ENCODE measurements around the gene GMIP. TPM values are rescaled to one million over a fixed set of nuclear protein-coding genes. Genes with fewer than 3 reads are reported as not detected.
"Not testable (repeated sequence)": the region's sequence is repeated elsewhere in the genome, so short reads cannot be mapped to it uniquely, and the experiment has no call there.

Gene GMIP, protein sequence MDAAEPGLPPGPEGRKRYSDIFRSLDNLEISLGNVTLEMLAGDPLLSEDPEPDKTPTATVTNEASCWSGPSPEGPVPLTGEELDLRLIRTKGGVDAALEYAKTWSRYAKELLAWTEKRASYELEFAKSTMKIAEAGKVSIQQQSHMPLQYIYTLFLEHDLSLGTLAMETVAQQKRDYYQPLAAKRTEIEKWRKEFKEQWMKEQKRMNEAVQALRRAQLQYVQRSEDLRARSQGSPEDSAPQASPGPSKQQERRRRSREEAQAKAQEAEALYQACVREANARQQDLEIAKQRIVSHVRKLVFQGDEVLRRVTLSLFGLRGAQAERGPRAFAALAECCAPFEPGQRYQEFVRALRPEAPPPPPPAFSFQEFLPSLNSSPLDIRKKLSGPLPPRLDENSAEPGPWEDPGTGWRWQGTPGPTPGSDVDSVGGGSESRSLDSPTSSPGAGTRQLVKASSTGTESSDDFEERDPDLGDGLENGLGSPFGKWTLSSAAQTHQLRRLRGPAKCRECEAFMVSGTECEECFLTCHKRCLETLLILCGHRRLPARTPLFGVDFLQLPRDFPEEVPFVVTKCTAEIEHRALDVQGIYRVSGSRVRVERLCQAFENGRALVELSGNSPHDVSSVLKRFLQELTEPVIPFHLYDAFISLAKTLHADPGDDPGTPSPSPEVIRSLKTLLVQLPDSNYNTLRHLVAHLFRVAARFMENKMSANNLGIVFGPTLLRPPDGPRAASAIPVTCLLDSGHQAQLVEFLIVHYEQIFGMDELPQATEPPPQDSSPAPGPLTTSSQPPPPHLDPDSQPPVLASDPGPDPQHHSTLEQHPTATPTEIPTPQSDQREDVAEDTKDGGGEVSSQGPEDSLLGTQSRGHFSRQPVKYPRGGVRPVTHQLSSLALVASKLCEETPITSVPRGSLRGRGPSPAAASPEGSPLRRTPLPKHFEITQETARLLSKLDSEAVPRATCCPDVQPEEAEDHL
- total RNA-seq: 3.7 TPM

- Histone ChIP-seq H3K4me3 (ENCODE audit: low read length in 3 of 3) (peak within 1 kb of the TSS; percentile 70 to 71 (median 70)), H3K9me3 (ENCODE audit: control insufficient read depth in 3 of 3, low read length in 3 of 3) (no peaks in the 10 kb centered on the region), H3K9ac (ENCODE audit: low read depth in 1 of 3, low read length in 3 of 3) (peak within 1 kb of the TSS; percentile 70 to 73 (median 70)), H3K36me3 (ENCODE audit: control insufficient read depth in 3 of 3, insufficient read depth in 3 of 3, low read length in 3 of 3) (peaks cover 27 to 29% (median 28%) of the 10 kb centered on the region in 3 donors), H3K4me1 (ENCODE audit: control insufficient read depth in 3 of 3, insufficient read depth in 3 of 3, low read length in 3 of 3) (peaks cover 7 to 11% (median 7%) of the 10 kb centered on the region in 3 donors), H3K27ac (ENCODE audit: low read depth, low read length) (no peak within 1 kb of the TSS), H3K27me3 (ENCODE audit: control insufficient read depth in 3 of 3, insufficient read depth in 3 of 3, low read length in 3 of 3) (peaks cover 0 to 4% (median 0%) of the 10 kb centered on the region in 3 donors)
Observed at GRCh38 chr19:19643158-19644053, at the start of gene GMIP. Gene GMIP (minus strand): TSS chr19:19643657. CDS start chr19:19643529, 128 bp downstream.

DNA sequence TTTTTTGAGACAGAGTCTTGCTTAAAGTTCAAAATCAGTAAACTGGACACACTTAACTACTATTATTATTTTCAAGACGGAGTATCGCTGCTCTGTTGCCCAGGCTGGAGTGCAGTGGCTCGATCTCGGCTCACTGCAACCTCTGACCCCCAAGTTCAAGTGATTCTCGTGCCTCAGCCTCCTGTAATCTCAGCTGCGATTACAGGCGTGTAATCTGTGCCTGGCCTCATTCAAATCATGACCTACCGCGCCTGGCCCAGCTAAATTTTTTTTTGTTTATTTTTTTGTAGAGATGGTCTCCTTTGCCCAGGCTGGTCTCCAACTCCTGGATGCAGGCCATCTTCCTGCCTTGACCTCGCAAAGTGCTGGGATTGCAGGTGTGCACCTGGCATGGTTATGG, 48.2 kb upstream of the GMIP start:
- Histone ChIP-seq H3K9ac (ENCODE audit: low read depth in 1 of 3, low read length in 3 of 3) (no peak overlapping the region), H3K4me1 (ENCODE audit: control insufficient read depth in 3 of 3, insufficient read depth in 3 of 3, low read length in 3 of 3) (no peaks in the 10 kb centered on the region), H3K27ac (ENCODE audit: low read depth, low read length) (no peak overlapping the region), H3K36me3 (ENCODE audit: control insufficient read depth in 3 of 3, insufficient read depth in 3 of 3, low read length in 3 of 3) (no peaks in the 10 kb centered on the region), H3K9me3 (ENCODE audit: control insufficient read depth in 3 of 3, low read length in 3 of 3) (no peaks in the 10 kb centered on the region), H3K27me3 (ENCODE audit: control insufficient read depth in 3 of 3, insufficient read depth in 3 of 3, low read length in 3 of 3) (no peaks in the 10 kb centered on the region), H3K4me3 (ENCODE audit: low read length in 3 of 3) (no peak overlapping the region)

GRCh38 chr19:19689023-19689422, 45.6 kb upstream of the GMIP start:
- not testable (repeated sequence) for H3K4me3 ChIP-seq (ENCODE audit: low read length in 3 of 3); H3K4me1 ChIP-seq (ENCODE audit: control insufficient read depth in 3 of 3, insufficient read depth in 3 of 3, low read length in 3 of 3); H3K9me3 ChIP-seq (ENCODE audit: control insufficient read depth in 3 of 3, low read length in 3 of 3); H3K36me3 ChIP-seq (ENCODE audit: control insufficient read depth in 3 of 3, insufficient read depth in 3 of 3, low read length in 3 of 3); H3K27ac ChIP-seq (ENCODE audit: low read depth, low read length); H3K27me3 ChIP-seq (ENCODE audit: control insufficient read depth in 3 of 3, insufficient read depth in 3 of 3, low read length in 3 of 3); H3K9ac ChIP-seq (ENCODE audit: low read depth in 1 of 3, low read length in 3 of 3)

DNA sequence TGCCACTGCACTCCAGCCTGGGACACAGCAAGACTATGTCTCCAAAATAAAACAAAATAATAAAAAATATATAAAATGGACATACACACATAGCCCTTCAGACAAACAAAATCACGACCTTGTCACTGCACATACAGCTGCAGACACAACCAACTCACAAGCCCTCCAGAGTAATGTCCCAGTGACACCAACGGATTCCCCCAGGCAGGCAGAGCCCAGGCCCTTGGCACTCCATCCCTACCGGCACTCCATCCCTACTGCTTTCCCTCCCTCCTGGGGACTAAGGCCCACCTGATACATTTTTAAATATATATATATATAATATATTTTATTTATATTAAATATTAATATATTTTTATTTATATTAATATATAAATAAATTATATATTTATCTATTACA, 43.6 kb upstream of the GMIP start:
- Histone ChIP-seq H3K9me3 (ENCODE audit: control insufficient read depth in 3 of 3, low read length in 3 of 3) (peaks cover 0 to 3% (median 0%) of the 10 kb centered on the region in 3 donors), H3K4me1 (ENCODE audit: control insufficient read depth in 3 of 3, insufficient read depth in 3 of 3, low read length in 3 of 3) (no peaks in the 10 kb centered on the region), H3K9ac (ENCODE audit: low read depth in 1 of 3, low read length in 3 of 3) (no peak overlapping the region), H3K36me3 (ENCODE audit: control insufficient read depth in 3 of 3, insufficient read depth in 3 of 3, low read length in 3 of 3) (no peaks in the 10 kb centered on the region), H3K27me3 (ENCODE audit: control insufficient read depth in 3 of 3, insufficient read depth in 3 of 3, low read length in 3 of 3) (no peaks in the 10 kb centered on the region), H3K27ac (ENCODE audit: low read depth, low read length) (no peak overlapping the region), H3K4me3 (ENCODE audit: low read length in 3 of 3) (no peak overlapping the region)

DNA sequence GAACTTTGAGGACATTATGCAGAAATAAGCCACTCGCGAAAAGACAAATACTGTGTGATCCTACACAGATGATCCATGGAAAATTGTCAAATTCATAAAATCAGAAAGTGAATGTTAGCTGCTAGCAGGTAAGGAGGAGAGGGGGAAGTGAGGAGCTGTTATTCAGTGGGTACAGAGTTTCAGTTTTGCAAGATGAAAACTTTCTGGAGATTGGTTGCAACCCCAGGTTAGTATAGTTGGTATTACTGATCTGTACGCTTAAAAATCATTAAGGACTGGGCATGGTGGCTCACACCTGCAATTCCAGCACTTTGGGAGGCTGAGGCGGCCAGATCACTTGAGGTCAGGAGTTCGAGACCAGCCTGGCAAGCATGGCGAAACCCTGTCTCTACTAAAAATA, 43.1 kb upstream of the GMIP start:
- no peak overlapping the region for H3K9ac ChIP-seq (ENCODE audit: low read depth in 1 of 3, low read length in 3 of 3)
- no peak overlapping the region for H3K4me3 ChIP-seq (ENCODE audit: low read length in 3 of 3)
- peaks cover 0 to 3% (median 0%) of the 10 kb centered on the region in 3 donors for H3K9me3 ChIP-seq (ENCODE audit: control insufficient read depth in 3 of 3, low read length in 3 of 3)

DNA sequence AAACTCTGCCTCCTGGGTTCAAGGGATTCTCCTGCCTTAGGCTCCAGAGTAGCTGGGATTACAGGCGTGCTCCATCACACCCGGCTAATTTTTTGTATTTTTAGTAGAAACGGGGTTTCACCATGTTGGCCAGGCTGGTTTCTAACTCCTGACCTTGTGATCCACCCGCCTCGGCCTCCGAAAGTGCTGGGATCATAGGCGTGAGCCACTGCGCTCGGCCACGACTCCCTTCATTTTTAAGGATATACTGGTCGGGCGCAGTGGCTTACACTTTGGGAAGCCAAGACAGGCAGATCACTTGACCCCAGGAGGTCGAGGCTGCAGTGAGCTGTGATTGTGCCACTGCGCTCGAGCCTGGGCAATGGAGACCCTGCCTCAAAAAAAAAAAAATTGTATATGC, 42.7 kb upstream of the GMIP start:
- H3K27ac ChIP-seq (ENCODE audit: low read depth, low read length); H3K27me3 ChIP-seq (ENCODE audit: control insufficient read depth in 3 of 3, insufficient read depth in 3 of 3, low read length in 3 of 3); H3K9me3 ChIP-seq (ENCODE audit: control insufficient read depth in 3 of 3, low read length in 3 of 3); H3K36me3 ChIP-seq (ENCODE audit: control insufficient read depth in 3 of 3, insufficient read depth in 3 of 3, low read length in 3 of 3); H3K4me1 ChIP-seq (ENCODE audit: control insufficient read depth in 3 of 3, insufficient read depth in 3 of 3, low read length in 3 of 3); H3K4me3 ChIP-seq (ENCODE audit: low read length in 3 of 3); H3K9ac ChIP-seq (ENCODE audit: low read depth in 1 of 3, low read length in 3 of 3): not testable (repeated sequence)

More for the DNA sequence above, 43.1 kb upstream of the GMIP start:
- Histone ChIP-seq H3K27ac (ENCODE audit: low read depth, low read length) (no peak overlapping the region), H3K4me1 (ENCODE audit: control insufficient read depth in 3 of 3, insufficient read depth in 3 of 3, low read length in 3 of 3) (no peaks in the 10 kb centered on the region), H3K27me3 (ENCODE audit: control insufficient read depth in 3 of 3, insufficient read depth in 3 of 3, low read length in 3 of 3) (no peaks in the 10 kb centered on the region), H3K36me3 (ENCODE audit: control insufficient read depth in 3 of 3, insufficient read depth in 3 of 3, low read length in 3 of 3) (no peaks in the 10 kb centered on the region)

DNA sequence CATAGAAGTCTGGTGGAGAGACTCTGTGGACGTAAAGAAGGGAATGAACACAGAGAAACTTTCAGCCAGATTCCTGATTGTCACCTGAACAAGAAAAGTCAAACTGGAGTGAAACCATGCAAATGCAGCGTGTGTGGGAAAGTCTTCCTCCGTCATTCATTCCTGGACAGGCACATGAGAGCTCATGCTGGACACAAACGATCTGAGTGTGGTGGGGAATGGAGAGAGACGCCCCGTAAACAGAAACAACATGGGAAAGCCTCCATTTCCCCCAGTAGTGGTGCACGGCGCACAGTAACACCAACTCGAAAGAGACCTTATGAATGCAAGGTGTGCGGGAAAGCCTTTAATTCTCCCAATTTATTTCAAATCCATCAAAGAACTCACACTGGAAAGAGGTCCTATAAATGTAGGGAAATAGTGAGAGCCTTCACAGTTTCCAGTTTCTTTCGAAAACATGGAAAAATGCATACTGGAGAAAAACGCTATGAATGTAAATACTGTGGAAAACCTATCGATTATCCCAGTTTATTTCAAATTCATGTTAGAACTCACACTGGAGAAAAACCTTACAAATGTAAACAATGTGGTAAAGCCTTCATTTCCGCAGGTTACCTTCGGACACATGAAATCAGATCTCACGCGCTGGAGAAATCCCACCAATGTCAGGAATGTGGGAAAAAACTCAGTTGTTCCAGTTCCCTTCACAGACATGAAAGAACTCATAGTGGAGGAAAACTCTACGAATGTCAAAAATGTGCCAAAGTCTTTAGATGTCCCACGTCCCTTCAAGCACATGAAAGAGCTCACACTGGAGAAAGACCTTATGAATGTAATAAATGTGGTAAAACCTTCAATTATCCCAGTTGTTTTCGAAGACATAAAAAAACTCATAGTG, 36.0 kb upstream of the GMIP start:
- Histone ChIP-seq H3K4me1 (ENCODE audit: control insufficient read depth in 3 of 3, insufficient read depth in 3 of 3, low read length in 3 of 3) (no peaks in the 10 kb centered on the region), H3K27me3 (ENCODE audit: control insufficient read depth in 3 of 3, insufficient read depth in 3 of 3, low read length in 3 of 3) (no peaks in the 10 kb centered on the region), H3K9ac (ENCODE audit: low read depth in 1 of 3, low read length in 3 of 3) (no peak overlapping the region), H3K27ac (ENCODE audit: low read depth, low read length) (no peak overlapping the region), H3K36me3 (ENCODE audit: control insufficient read depth in 3 of 3, insufficient read depth in 3 of 3, low read length in 3 of 3) (peaks cover 21 to 29% (median 28%) of the 10 kb centered on the region in 3 donors), H3K9me3 (ENCODE audit: control insufficient read depth in 3 of 3, low read length in 3 of 3) (peaks cover 0 to 12% (median 4%) of the 10 kb centered on the region in 3 donors), H3K4me3 (ENCODE audit: low read length in 3 of 3) (no peak overlapping the region)

DNA sequence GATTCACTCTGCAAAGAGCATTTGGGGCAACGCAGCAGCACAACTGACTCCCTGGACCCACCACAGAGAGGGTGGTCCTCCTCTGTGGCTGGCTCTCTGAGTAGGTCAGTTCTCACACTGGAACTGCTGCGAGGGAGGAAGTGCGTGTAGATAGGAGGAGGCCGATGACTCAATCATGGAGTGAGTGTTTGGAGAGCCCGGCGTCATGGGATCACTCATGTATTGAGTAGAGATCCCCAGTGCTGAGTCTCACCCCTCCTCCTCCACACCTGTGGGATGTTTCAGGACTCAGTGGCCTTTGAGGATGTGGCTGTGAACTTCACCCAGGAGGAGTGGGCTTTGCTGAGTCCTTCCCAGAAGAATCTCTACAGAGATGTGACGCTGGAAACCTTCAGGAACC, 34.1 kb upstream of the GMIP start:
- Histone ChIP-seq H3K27me3 (ENCODE audit: control insufficient read depth in 3 of 3, insufficient read depth in 3 of 3, low read length in 3 of 3) (no peaks in the 10 kb centered on the region), H3K4me1 (ENCODE audit: control insufficient read depth in 3 of 3, insufficient read depth in 3 of 3, low read length in 3 of 3) (no peaks in the 10 kb centered on the region), H3K9me3 (ENCODE audit: control insufficient read depth in 3 of 3, low read length in 3 of 3) (peaks cover 0 to 12% (median 4%) of the 10 kb centered on the region in 3 donors), H3K9ac (ENCODE audit: low read depth in 1 of 3, low read length in 3 of 3) (no peak overlapping the region), H3K36me3 (ENCODE audit: control insufficient read depth in 3 of 3, insufficient read depth in 3 of 3, low read length in 3 of 3) (peaks cover 21 to 29% (median 28%) of the 10 kb centered on the region in 3 donors), H3K27ac (ENCODE audit: low read depth, low read length) (no peak overlapping the region), H3K4me3 (ENCODE audit: low read length in 3 of 3) (no peak overlapping the region)
